WTC11 (cell line): ENCODE results near the gene TBCB. TPM values are rescaled to one million over a fixed set of nuclear protein-coding genes. Genes with fewer than 3 reads are reported as not detected.

Experiments
- ATAC-seq: fragments of 200-7000 bp; cut with Tn5 transposase; 2 replicates; pipeline ENCODE4 v1.10.0; 2021; ENCODE audit warnings: mild to moderate bottlenecking, moderate library complexity
- CTCF ChIA-PET: fragments of 300-600 bp; sonication (Branson Sonifier 250); formaldehyde crosslinking; loops from one replicate; lab custom pipeline; 2021; ENCODE audit warnings: antibody characterized with exemption; lab: Charles Lee
- POLR2A ChIA-PET: fragments of 350-600 bp; sonication (Branson Sonifier 250); formaldehyde crosslinking; loops from one replicate; lab custom pipeline; 2021; ENCODE audit warnings: antibody characterized with exemption; lab: Charles Lee
- DNase-seq: peaks from one replicate; pipeline ENCODE4 v3.0.0; 2021; ENCODE audit warnings: low spot score
- H3K27ac Mint-ChIP-seq: 2 replicates; pipeline ENCODE4 v1.8.0; 2021; ENCODE audit warnings: mixed read lengths
- H3K27me3 Mint-ChIP-seq: 2 replicates; pipeline ENCODE4 v1.8.0; 2021; ENCODE audit warnings: low read depth, mild to moderate bottlenecking, moderate library complexity, mixed read lengths
- H3K36me3 Mint-ChIP-seq: 2 replicates; pipeline ENCODE4 v1.8.0; 2021; ENCODE audit warnings: mixed read lengths
- H3K4me1 Mint-ChIP-seq: 2 replicates; pipeline ENCODE4 v1.8.0; 2022; ENCODE audit warnings: mixed read lengths
- H3K4me3 Mint-ChIP-seq: 2 replicates; pipeline ENCODE4 v1.8.0; 2021; ENCODE audit warnings: mild to moderate bottlenecking, moderate library complexity, mixed read lengths
- H3K9me3 Mint-ChIP-seq: 2 replicates; pipeline ENCODE4 v1.8.0; 2021; ENCODE audit warnings: mixed read lengths
- ATF2 ChIP-seq: sonication (generic); formaldehyde crosslinking; IDR thresholded peaks from 2 replicates; pipeline ENCODE4 v1.8.1; 2022; ENCODE audit warnings: low read depth, missing genetic modification reagents, borderline replicate concordance
- ATF3 ChIP-seq: sonication (generic); formaldehyde crosslinking; conservative IDR thresholded peaks from 2 replicates; pipeline ENCODE4 v1.8.1; 2022; ENCODE audit warnings: mild to moderate bottlenecking, missing genetic modification reagents
- ATF6 ChIP-seq: sonication (generic); formaldehyde crosslinking; IDR thresholded peaks from 2 replicates; pipeline ENCODE4 v1.8.1; 2023; ENCODE audit warnings: mild to moderate bottlenecking, missing genetic modification reagents
- CBFB ChIP-seq: sonication (generic); formaldehyde crosslinking; IDR thresholded peaks from 2 replicates; pipeline ENCODE4 v1.8.1; 2022; ENCODE audit warnings: mild to moderate bottlenecking, low read depth, missing genetic modification reagents
- CREB1 ChIP-seq: sonication (generic); formaldehyde crosslinking; IDR thresholded peaks from 2 replicates; pipeline ENCODE4 v1.8.0; 2023; ENCODE audit warnings: mild to moderate bottlenecking, missing genetic modification reagents
- E2F5 ChIP-seq: sonication (generic); formaldehyde crosslinking; IDR thresholded peaks from 2 replicates; pipeline ENCODE4 v1.8.1; 2022; ENCODE audit warnings: mild to moderate bottlenecking, moderate library complexity, missing genetic modification reagents
- ERG ChIP-seq: fragments of 250-450 bp; sonication (Bioruptor Pico); IDR thresholded peaks from 2 replicates; pipeline ENCODE4 v1.8.0; 2021; ENCODE audit warnings: mild to moderate bottlenecking
- MAX ChIP-seq: sonication (generic); formaldehyde crosslinking; IDR thresholded peaks from 2 replicates; pipeline ENCODE4 v1.8.0; 2022; ENCODE audit warnings: mild to moderate bottlenecking, missing genetic modification reagents
- SMAD3 ChIP-seq: sonication (generic); formaldehyde crosslinking; IDR thresholded peaks from 2 replicates; pipeline ENCODE4 v1.8.0; 2022; ENCODE audit warnings: missing genetic modification reagents, mild to moderate bottlenecking, borderline replicate concordance
- SMAD4 ChIP-seq: sonication (generic); formaldehyde crosslinking; IDR thresholded peaks from 2 replicates; pipeline ENCODE4 v1.8.0; 2022; ENCODE audit warnings: mild to moderate bottlenecking, missing genetic modification reagents
- TCF7 ChIP-seq: sonication (generic); formaldehyde crosslinking; IDR thresholded peaks from 2 replicates; pipeline ENCODE4 v1.8.0; 2022; ENCODE audit warnings: mild to moderate bottlenecking, low read depth, missing genetic modification reagents, moderate library complexity
- ZMAT4 ChIP-seq: fragments of 250-450 bp; sonication (Bioruptor Pico); IDR thresholded peaks from 2 replicates; pipeline ENCODE4 v1.9.0; 2021; ENCODE audit warnings: mild to moderate bottlenecking
- ZNF138 ChIP-seq: sonication (generic); formaldehyde crosslinking; conservative IDR thresholded peaks from 2 replicates; pipeline ENCODE4 v1.8.1; 2022; ENCODE audit warnings: mild to moderate bottlenecking, moderate library complexity, missing genetic modification reagents
- ZNF219 ChIP-seq: sonication (generic); formaldehyde crosslinking; IDR thresholded peaks from 2 replicates; pipeline ENCODE4 v1.8.0; 2023; ENCODE audit warnings: missing genetic modification reagents, mild to moderate bottlenecking, borderline replicate concordance
- ZNF423 ChIP-seq: fragments of 250-450 bp; sonication (Bioruptor Pico); IDR thresholded peaks from 2 replicates; pipeline ENCODE4 v2.1.2; 2022; ENCODE audit warnings: mild to moderate bottlenecking, moderate library complexity
- ZNF512 ChIP-seq: sonication (generic); formaldehyde crosslinking; IDR thresholded peaks from 2 replicates; pipeline ENCODE4 v1.8.1; 2022; ENCODE audit warnings: missing genetic modification reagents, borderline replicate concordance
- total RNA-seq: library from RNA; stranded (reverse); gene quantifications from 3 replicates; pipeline ENCODE4 v1.2.3, GENCODE V29; 2021

The TBCB gene
- total RNA-seq, 1 experiment from 2014 or later = 182 TPM

GRCh38 chr19:36103040-36103626 lies 12.1 kb upstream of the TBCB start (continued):
- TF ChIP-seq ATF2 (CRISPR knock-in tag) (no peak), ERG (CRISPR knock-in tag) (no peak), SMAD4 (CRISPR knock-in tag) (no peak), ZMAT4 (CRISPR knock-in tag) (no peak), ZNF219 (CRISPR knock-in tag) (no peak)

- no peaks in the 10 kb centered on the region for H3K27me3 Mint-ChIP-seq
- ATAC-seq (no peak), DNase-seq (no peak)
- no peak overlapping the region for H3K4me3 Mint-ChIP-seq
- no peaks in the 10 kb centered on the region for H3K9me3 Mint-ChIP-seq
- H3K36me3 Mint-ChIP-seq = peaks cover 17% of the 10 kb centered on the region
- H3K27ac Mint-ChIP-seq = no peak overlapping the region
- POLR2A ChIA-PET = no interaction called here
- no peak for TF ChIP-seq ZNF138 (CRISPR knock-in tag)
- no peak for TF ChIP-seq ZNF219 (CRISPR knock-in tag)
- TF ChIP-seq ZNF512 (CRISPR knock-in tag) = no peak
- no peak for TF ChIP-seq E2F5
- no peak for TF ChIP-seq CBFB (CRISPR knock-in tag)
- TF ChIP-seq TCF7 (CRISPR knock-in tag) = no peak
- TF ChIP-seq SMAD3 (CRISPR knock-in tag) = no peak
- TF ChIP-seq ATF3 (CRISPR knock-in tag) = no peak
- no peaks in the 10 kb centered on the region for H3K4me1 Mint-ChIP-seq
- CTCF ChIA-PET = interaction anchor here (0.6 kb wide), 1 partner anchor 1036 kb away, joined by 5 read pairs; no protein-coding TSS in a partner anchor
Observed at GRCh38 chr19:36103842-36104552, 11.3 kb upstream of the TBCB start.

- no peak for ATAC-seq
- Mint-ChIP-seq H3K4me3 (no peak overlapping the region), H3K9me3 (no peaks in the 10 kb centered on the region), H3K27ac (0 out of 2 replicates have a peak overlapping the region, but pooled peaks have one; percentile 79), H3K27me3 (no peaks in the 10 kb centered on the region), H3K4me1 (peaks cover 10% of the 10 kb centered on the region), H3K36me3 (peaks cover 12% of the 10 kb centered on the region)
- CTCF ChIA-PET = no interaction called here
- no peak for DNase-seq
- POLR2A ChIA-PET = no interaction called here
- no peak for TF ChIP-seq ZNF423
- no peak for TF ChIP-seq ATF2 (CRISPR knock-in tag)
- TF ChIP-seq ZMAT4 (CRISPR knock-in tag) = no peak
- TF ChIP-seq SMAD4 (CRISPR knock-in tag) = no peak
- no peak for TF ChIP-seq ATF6 (CRISPR knock-in tag)
- no peak for TF ChIP-seq CREB1 (CRISPR knock-in tag)
- no peak for TF ChIP-seq MAX (CRISPR knock-in tag)
- TF ChIP-seq ERG (CRISPR knock-in tag) = no peak
Observed at GRCh38 chr19:36106441-36106840, 8.8 kb upstream of the TBCB start.
